Parathyroid adenoma (tissue), 2 donors: ENCODE measurements around the gene DACH2.

Experiments used
- H2AFZ ChIP-seq: fragments of 300-600 bp; sonication (generic); one replicate; pipeline ENCODE4 v1.7.0; 2017; ENCODE audit warnings: antibody characterized with exemption, mild to moderate bottlenecking
- H3K27ac ChIP-seq: fragments of 300-600 bp; sonication (generic); one replicate; pipeline ENCODE4 v1.7.0; 2017
- H3K27me3 ChIP-seq: fragments of 300-600 bp; sonication (generic); one replicate; pipeline ENCODE4 v1.7.0; 2017; ENCODE audit warnings: low read length; ENCODE audit not compliant: control insufficient read depth, insufficient read depth
- H3K36me3 ChIP-seq: fragments of 300-600 bp; sonication (generic); one replicate; pipeline ENCODE4 v1.7.0; 2017; ENCODE audit warnings: low read length; ENCODE audit not compliant: control insufficient read depth, insufficient read depth
- H3K4me1 ChIP-seq: fragments of 300-600 bp; sonication (generic); one replicate; pipeline ENCODE4 v1.7.0; 2017; ENCODE audit warnings: control low read depth
- H3K4me2 ChIP-seq: fragments of 300-600 bp; sonication (generic); one replicate; pipeline ENCODE4 v1.7.0; 2017; ENCODE audit warnings: low read length
- H3K4me3 ChIP-seq: fragments of 300-600 bp; sonication (generic); one replicate; pipeline ENCODE4 v1.7.0; 2017; ENCODE audit warnings: low read depth, low read length
- H3K79me2 ChIP-seq: fragments of 300-600 bp; sonication (generic); one replicate; pipeline ENCODE4 v1.7.0; 2017; ENCODE audit warnings: control low read depth
- H3K9ac ChIP-seq: fragments of 300-600 bp; sonication (generic); one replicate; pipeline ENCODE4 v1.7.0; 2017; ENCODE audit warnings: mild to moderate bottlenecking
- H3K9me3 ChIP-seq: fragments of 300-600 bp; sonication (generic); one replicate; pipeline ENCODE4 v1.7.0; 2017; ENCODE audit warnings: low read length; ENCODE audit not compliant: control insufficient read depth
- TF ChIP-seq, protein P1 (sequence below): fragments of 300-600 bp; sonication (generic); IDR thresholded peaks from one replicate; pipeline ENCODE4 v1.7.0; 2017; ENCODE audit warnings: antibody characterized with exemption, mild to moderate bottlenecking
- donor health status: primary hyperparathyroidism.

The DACH2 gene

DNA sequence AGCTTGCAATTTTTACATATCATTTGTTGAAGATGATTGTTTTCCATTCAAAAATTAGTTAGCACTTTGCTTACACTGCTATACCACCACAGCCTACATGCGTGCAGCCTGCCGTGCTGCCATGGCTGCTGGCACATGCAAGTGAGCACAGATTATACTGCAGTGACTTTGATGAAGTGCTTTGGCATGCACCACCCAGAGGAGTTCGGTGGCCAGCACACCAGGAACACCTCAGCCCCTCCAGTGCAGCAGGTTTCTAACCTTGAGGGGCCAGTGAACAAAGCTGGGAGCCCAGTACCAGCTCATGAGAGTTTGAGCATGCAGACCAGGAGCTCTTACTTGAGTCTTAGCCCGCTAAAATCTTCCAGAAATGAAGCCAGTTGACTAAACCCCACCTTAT lies 431.5 kb downstream of the DACH2 start:
- H2AFZ ChIP-seq = no peak overlapping the region
- H3K27me3 ChIP-seq = no peaks in the 10 kb centered on the region
- H3K4me3 ChIP-seq = no peak overlapping the region
- H3K27ac ChIP-seq = no peak overlapping the region
- TF ChIP-seq, protein P1, sequence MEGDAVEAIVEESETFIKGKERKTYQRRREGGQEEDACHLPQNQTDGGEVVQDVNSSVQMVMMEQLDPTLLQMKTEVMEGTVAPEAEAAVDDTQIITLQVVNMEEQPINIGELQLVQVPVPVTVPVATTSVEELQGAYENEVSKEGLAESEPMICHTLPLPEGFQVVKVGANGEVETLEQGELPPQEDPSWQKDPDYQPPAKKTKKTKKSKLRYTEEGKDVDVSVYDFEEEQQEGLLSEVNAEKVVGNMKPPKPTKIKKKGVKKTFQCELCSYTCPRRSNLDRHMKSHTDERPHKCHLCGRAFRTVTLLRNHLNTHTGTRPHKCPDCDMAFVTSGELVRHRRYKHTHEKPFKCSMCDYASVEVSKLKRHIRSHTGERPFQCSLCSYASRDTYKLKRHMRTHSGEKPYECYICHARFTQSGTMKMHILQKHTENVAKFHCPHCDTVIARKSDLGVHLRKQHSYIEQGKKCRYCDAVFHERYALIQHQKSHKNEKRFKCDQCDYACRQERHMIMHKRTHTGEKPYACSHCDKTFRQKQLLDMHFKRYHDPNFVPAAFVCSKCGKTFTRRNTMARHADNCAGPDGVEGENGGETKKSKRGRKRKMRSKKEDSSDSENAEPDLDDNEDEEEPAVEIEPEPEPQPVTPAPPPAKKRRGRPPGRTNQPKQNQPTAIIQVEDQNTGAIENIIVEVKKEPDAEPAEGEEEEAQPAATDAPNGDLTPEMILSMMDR = no peak
- no peak overlapping the region for H3K4me2 ChIP-seq
- no peaks in the 10 kb centered on the region for H3K9me3 ChIP-seq
- H3K9ac ChIP-seq = no peak overlapping the region
- no peaks in the 10 kb centered on the region for H3K4me1 ChIP-seq
- no peaks in the 10 kb centered on the region for H3K79me2 ChIP-seq
- no peaks in the 10 kb centered on the region for H3K36me3 ChIP-seq

DNA sequence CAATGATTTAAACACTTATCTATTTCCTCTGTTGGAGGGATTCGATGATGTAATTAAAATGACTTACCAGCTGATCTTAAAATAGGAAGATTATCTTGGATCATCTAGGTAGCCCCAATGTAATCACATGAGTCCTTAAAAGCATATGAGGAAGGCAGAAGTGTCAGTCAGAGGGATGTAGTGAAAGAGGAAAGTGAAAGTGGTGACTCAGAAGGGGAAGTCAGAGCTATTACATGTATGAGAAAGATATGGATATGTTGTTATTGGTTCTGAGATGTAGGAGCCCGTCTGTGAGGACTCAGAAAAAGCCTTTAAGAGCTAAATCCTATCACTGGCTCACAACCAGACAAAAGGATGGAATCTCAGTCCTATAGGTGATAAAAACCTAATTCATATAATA lies 456.4 kb downstream of the DACH2 start:
- H3K9me3 ChIP-seq = no peaks in the 10 kb centered on the region
- no peaks in the 10 kb centered on the region for H3K27me3 ChIP-seq

DNA sequence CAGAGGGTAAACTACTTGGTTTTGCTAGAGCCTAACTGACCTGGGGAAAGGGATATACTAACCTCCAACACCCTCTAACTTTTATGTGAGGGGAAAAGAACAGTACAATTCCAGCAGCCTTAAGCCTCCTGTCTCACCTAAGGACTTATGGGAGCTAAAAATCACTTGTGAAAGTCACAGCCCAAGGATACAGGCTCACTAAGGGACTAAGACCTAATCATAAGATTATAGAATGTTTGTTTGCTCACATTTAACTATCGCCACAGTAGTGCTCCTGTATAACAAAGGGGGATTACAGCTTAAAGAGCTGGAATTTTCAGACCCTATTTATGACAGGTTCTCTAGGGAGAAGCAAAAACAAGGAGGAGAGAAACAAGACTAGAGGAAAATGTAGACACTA lies 548.7 kb downstream of the DACH2 start:
- H3K9me3 ChIP-seq = no peaks in the 10 kb centered on the region
- no peaks in the 10 kb centered on the region for H3K27me3 ChIP-seq
- TF ChIP-seq, protein P1 = no peak
- H3K79me2 ChIP-seq = no peaks in the 10 kb centered on the region
- no peaks in the 10 kb centered on the region for H3K36me3 ChIP-seq
- no peak overlapping the region for H3K27ac ChIP-seq
- no peak overlapping the region for H3K4me3 ChIP-seq
- H3K4me2 ChIP-seq = no peak overlapping the region
- H3K9ac ChIP-seq = no peak overlapping the region
- H2AFZ ChIP-seq = no peak overlapping the region
- no peaks in the 10 kb centered on the region for H3K4me1 ChIP-seq

More for the DNA sequence above, 456.4 kb downstream of the DACH2 start:
- no peak overlapping the region for H2AFZ ChIP-seq
- H3K9ac ChIP-seq = no peak overlapping the region
- no peak overlapping the region for H3K27ac ChIP-seq
- no peaks in the 10 kb centered on the region for H3K4me1 ChIP-seq
- H3K4me2 ChIP-seq = no peak overlapping the region
- TF ChIP-seq, protein P1 = no peak
- H3K79me2 ChIP-seq = no peaks in the 10 kb centered on the region
- no peak overlapping the region for H3K4me3 ChIP-seq
- H3K36me3 ChIP-seq = no peaks in the 10 kb centered on the region

DNA sequence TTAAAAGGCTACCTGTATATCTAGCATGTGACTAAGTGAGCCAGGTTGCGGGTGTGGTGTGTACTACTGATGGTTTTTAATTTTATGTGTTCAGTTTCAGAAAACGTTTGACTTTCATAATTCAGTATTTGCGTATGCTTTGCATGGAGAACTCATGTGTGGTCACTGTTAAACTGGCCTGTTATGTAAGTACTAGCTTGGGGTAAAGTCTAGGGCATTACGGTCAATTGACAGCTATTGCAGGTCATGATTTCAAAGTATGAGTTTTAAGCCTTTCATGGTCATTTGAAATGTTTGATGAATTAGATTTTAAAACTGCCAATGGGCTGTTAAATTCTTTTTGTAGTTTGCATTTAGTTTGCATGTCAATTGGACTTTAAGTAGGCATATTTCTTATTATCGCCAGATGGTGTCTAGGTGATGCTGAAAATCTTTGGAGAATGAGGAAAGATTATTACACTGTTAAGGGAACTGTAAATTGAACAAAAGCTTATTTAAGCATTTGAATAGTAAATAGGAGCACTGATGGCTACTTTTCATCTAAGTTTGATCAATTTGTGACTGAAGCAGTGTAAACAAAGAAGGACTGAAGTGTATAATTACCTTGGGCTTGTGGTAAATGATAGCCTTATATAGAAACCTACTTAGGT lies 563.4 kb downstream of the DACH2 start:
- Histone ChIP-seq H3K36me3 (no peaks in the 10 kb centered on the region), H3K27me3 (no peaks in the 10 kb centered on the region), H3K27ac (no peak overlapping the region), H2AFZ (no peak overlapping the region), H3K79me2 (no peaks in the 10 kb centered on the region), H3K4me3 (no peak overlapping the region), H3K9ac (no peak overlapping the region), H3K4me2 (no peak overlapping the region), H3K4me1 (no peaks in the 10 kb centered on the region), H3K9me3 (no peaks in the 10 kb centered on the region)
- TF ChIP-seq, protein P1 = no peak

DNA sequence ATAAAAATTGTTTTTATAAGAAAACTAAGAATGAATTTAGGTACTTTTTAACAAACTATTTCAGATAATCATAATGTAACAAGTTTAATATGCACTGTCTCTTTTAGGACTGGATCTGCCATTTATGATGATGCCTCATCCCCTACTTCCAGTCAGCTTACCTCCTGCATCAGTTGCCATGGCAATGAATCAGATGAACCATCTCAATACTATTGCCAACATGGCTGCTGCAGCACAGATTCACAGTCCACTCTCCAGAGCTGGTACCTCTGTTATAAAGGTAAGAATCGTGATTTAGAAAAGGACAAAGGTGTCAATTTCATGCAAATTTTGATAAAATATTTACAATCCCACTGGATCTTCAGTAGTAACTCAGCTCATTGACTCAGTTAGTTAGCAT lies 566.2 kb downstream of the DACH2 start:
- Histone ChIP-seq H3K4me2 (no peak overlapping the region), H2AFZ (no peak overlapping the region), H3K36me3 (no peaks in the 10 kb centered on the region), H3K27ac (no peak overlapping the region), H3K9ac (no peak overlapping the region), H3K79me2 (no peaks in the 10 kb centered on the region), H3K27me3 (no peaks in the 10 kb centered on the region), H3K9me3 (no peaks in the 10 kb centered on the region), H3K4me1 (no peaks in the 10 kb centered on the region), H3K4me3 (no peak overlapping the region)
- TF ChIP-seq, protein P1 = no peak
